ENCODE results near the gene MEX3B. TPM values are rescaled to one million over a fixed set of nuclear protein-coding genes. Genes with fewer than 3 reads are reported as not detected.
"Not testable (repeated sequence)": the region's sequence is repeated elsewhere in the genome, so short reads cannot be mapped to it uniquely, and the experiment has no call there.

The MEX3B gene
- total RNA-seq, 3 donors from 2014 or later: 0.46 to 0.71 (median 0.55) TPM

DNA sequence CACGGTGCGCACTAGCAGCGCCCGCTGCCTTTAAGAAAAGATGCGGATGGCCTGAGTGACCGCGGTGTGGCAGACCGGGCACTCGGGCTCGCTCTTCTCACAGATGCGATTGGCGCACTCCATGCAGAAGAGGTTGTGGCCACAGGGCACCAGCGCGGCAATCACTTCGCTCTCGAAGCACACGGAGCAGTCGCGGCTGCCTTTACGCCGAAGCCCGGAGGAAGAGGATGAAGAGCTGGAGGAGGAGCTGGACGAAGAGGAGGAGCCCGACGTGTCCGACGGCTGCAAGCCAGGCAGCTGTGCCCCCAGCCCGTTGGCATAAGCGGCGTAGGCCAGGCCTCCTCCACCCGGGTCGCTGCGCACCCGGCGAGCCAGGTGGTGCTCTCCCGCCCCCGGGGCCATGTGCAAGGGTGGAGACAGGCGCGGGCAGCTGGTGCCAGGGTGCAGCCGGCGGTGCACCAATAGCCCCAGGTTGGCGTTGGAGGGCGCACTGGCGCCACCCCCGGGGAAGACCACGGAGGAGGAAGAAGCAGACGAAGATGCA is 2.6 kb downstream of the MEX3B start:
- H3K4me1 Mint-ChIP-seq (ENCODE audit: low read depth): peaks cover 12% of the 10 kb centered on the region
- no peaks in the 10 kb centered on the region for H3K9me3 Mint-ChIP-seq
- no peaks in the 10 kb centered on the region for H3K36me3 Mint-ChIP-seq (ENCODE audit: insufficient read depth)
- DNase-seq (no peak), ATAC-seq (no peak)
- no peak overlapping the region for H3K4me3 Mint-ChIP-seq
- H3K27me3 Mint-ChIP-seq (ENCODE audit: low read depth): peaks cover 14% of the 10 kb centered on the region

DNA sequence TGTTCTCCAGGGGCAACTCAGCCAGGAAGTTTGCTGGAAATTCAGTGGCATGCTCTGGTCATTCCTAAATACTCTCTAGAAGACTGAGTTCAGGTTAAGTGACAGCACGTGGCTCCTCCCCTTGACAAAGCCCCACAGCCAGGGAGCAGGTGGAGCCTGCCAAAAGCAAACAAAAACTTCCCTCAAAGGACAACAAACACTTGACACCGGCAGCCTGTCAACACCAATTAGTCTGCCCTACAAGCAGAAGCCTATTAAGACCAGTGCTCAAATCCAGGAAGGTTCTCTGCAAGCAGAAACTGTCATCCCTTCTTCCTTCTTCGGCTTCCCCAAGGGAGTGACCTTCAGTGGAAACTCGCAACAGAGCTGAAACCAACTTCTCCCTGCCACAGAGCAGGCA is 5.0 kb downstream of the MEX3B start:
- ATAC-seq (no peak), DNase-seq (no peak)
- Mint-ChIP-seq H3K4me3 (no peak overlapping the region), H3K4me1 (ENCODE audit: low read depth) (peaks cover 10% of the 10 kb centered on the region), H3K9me3 (no peaks in the 10 kb centered on the region), H3K36me3 (ENCODE audit: insufficient read depth) (no peaks in the 10 kb centered on the region), H3K27me3 (ENCODE audit: low read depth) (peaks cover 13% of the 10 kb centered on the region)

DNA sequence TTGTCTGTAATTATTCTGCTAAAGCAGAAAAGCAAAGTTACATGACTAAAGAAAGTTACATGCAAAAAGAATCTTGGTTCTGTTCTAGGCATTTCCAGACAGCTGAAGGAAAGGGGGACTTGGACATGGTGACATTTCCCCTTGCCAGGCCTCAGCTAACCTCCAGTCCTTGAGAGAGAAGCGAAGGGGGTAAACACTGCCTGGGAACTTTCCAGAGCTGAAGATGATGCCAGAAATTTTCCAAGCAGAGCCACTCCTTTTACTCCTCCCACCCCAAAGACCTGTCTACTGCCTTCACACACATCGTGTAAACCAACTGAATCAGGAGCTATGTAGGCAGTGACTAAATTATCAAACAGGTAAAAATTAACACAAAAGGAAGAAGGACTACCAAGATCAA is 5.4 kb downstream of the MEX3B start:
- H3K27me3 Mint-ChIP-seq (ENCODE audit: low read depth): peaks cover 13% of the 10 kb centered on the region
- peaks cover 10% of the 10 kb centered on the region for H3K4me1 Mint-ChIP-seq (ENCODE audit: low read depth)
- DNase-seq: no peak
- H3K36me3 Mint-ChIP-seq (ENCODE audit: insufficient read depth): no peaks in the 10 kb centered on the region
- H3K4me3 Mint-ChIP-seq: no peak overlapping the region
- no peaks in the 10 kb centered on the region for H3K9me3 Mint-ChIP-seq
- ATAC-seq: no peak

DNA sequence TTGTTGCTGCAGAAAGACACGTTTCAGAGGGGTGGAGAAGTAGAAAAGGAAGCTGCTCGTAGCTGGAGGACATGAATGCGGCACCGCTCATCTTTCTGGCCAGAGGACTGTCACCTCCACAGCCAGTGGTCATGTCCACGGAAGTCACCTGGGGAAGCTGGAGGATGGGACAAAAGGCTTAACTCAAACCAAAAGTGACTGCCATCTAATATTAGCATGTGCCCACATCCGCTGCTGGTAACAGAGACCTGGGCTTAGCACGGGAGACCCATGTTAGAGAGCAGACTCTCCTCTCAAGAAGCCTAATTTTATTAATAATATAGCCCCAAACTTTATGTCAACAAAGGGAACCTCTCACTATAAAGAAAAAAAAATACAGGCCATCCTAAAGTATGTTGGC is 5.9 kb downstream of the MEX3B start:
- H3K9me3 Mint-ChIP-seq: no peaks in the 10 kb centered on the region
- peaks cover 13% of the 10 kb centered on the region for H3K27me3 Mint-ChIP-seq (ENCODE audit: low read depth)
- H3K4me1 Mint-ChIP-seq (ENCODE audit: low read depth): peaks cover 5% of the 10 kb centered on the region
- no peaks in the 10 kb centered on the region for H3K36me3 Mint-ChIP-seq (ENCODE audit: insufficient read depth)
- ATAC-seq: no peak
- no peak overlapping the region for H3K4me3 Mint-ChIP-seq
- no peak for DNase-seq

DNA sequence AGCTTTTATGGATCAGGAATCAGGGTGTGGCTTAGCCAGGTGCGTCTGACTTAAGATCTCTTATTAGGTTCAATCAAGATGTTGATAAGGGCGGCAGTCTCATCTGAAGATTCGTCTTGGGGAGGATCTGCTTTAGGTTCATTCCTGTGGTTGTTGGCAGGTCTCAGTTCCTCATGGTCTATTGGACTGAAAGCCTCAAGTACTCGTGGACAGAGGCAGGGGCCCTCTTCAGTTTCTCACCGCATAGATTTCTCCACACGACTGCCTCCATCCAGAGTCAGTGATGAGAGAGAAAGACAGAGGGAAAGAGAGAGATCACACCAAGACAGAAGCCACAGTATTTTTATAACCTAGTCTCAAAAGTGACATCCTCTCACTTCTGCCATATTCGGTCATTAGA is 9.4 kb downstream of the MEX3B start:
- Mint-ChIP-seq H3K27me3 (ENCODE audit: low read depth) (peaks cover 7% of the 10 kb centered on the region), H3K4me1 (ENCODE audit: low read depth) (no peaks in the 10 kb centered on the region), H3K9me3 (no peaks in the 10 kb centered on the region), H3K36me3 (ENCODE audit: insufficient read depth) (no peaks in the 10 kb centered on the region), H3K4me3 (no peak overlapping the region)
- ATAC-seq (no peak), DNase-seq (no peak)

DNA sequence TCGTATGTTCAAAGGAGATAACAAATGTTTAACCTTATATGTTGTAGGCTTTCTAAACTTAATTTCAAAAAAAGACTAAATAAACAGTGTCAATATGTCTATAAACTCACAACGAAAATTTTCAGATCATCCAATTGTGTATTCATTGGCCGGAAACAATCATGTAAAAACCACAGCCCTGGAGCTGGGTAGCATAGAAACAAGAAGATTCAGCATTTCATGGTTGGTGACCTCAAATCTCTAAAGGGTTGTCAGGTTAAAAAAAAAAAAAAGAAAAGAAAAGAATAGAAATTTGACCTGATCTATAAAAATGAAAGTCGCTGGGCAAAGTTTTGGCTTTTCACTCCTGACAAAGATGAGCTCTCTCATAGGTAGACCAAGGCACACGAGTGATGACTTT is 13.9 kb downstream of the MEX3B start:
- Mint-ChIP-seq H3K4me1 (ENCODE audit: low read depth) (no peaks in the 10 kb centered on the region), H3K27me3 (ENCODE audit: low read depth) (peaks cover 3% of the 10 kb centered on the region), H3K36me3 (ENCODE audit: insufficient read depth) (no peaks in the 10 kb centered on the region), H3K9me3 (no peaks in the 10 kb centered on the region), H3K4me3 (no peak overlapping the region)
- ATAC-seq (no peak), DNase-seq (no peak)

DNA sequence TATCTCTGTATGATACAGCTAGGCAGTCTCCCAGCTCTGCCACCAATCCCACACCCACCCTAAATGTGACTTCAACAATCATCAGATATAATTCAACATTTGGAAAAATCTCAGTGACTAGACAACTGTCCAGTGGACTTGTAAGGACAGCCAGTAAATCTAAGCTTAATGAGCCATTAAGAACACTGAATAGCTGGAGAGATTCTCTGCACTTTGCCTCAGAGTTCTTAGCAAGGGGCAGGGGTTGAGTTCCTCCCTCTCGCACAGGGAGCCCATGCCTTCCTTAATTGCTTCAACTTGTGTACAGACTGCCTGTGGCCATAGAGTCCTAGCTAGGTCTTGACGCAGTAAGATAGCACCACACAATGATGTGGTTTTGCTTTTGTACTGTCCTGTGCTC is 15.6 kb downstream of the MEX3B start:
- no peaks in the 10 kb centered on the region for H3K27me3 Mint-ChIP-seq (ENCODE audit: low read depth)
- no peaks in the 10 kb centered on the region for H3K4me1 Mint-ChIP-seq (ENCODE audit: low read depth)
- no peaks in the 10 kb centered on the region for H3K9me3 Mint-ChIP-seq
- ATAC-seq: no peak
- H3K4me3 Mint-ChIP-seq: no peak overlapping the region
- DNase-seq: no peak
- no peaks in the 10 kb centered on the region for H3K36me3 Mint-ChIP-seq (ENCODE audit: insufficient read depth)

DNA sequence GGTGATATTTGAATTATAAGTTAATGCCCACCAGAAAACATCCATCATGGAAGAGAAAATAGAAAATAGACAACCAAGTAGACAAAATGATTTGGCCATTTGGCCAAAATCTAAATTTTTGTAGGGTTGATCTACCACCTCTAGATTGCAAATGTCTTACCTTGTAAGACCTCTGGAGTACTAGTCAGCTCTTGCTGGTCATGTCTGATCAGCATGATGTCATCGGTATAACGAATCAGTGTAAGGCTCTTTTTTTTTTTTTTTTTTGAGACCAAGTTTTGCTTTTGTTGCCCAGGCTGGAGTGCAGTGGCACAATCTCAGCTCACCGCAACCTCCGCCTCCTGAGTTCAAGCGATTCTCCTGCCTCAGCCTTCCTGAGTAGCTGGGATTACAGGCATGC is 17.7 kb downstream of the MEX3B start:
- not testable (repeated sequence) for H3K36me3 Mint-ChIP-seq (ENCODE audit: insufficient read depth); DNase-seq

DNA sequence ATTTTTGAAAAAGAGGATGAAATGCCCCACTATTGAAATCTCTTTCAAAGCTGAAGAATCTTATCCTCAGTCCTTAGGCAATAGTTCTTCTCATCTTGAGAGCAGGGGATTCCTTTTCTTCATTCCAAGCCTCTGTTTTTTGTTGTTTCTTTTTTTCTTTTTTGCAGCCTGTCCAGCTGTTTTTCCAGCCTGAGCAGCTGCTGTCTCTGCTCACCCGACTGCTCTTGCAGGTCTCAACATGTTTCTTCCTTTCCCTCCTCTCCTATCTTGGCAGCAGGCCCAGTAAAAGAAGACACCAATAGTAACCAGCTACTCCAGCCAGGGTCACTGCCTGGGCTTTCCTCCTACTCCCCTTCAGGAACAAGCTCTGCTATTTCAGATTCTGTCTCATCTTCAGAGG is 23.8 kb downstream of the MEX3B start:
- Mint-ChIP-seq H3K27me3 (ENCODE audit: low read depth) (peaks cover 18% of the 10 kb centered on the region), H3K9me3 (no peaks in the 10 kb centered on the region), H3K4me1 (ENCODE audit: low read depth) (no peaks in the 10 kb centered on the region), H3K4me3 (no peak overlapping the region), H3K36me3 (ENCODE audit: insufficient read depth) (no peaks in the 10 kb centered on the region)
- ATAC-seq (no peak), DNase-seq (no peak)

More for the DNA sequence above, 17.7 kb downstream of the MEX3B start:
- ATAC-seq; H3K4me3 Mint-ChIP-seq; H3K4me1 Mint-ChIP-seq (ENCODE audit: low read depth); H3K27me3 Mint-ChIP-seq (ENCODE audit: low read depth); H3K9me3 Mint-ChIP-seq: not testable (repeated sequence)

DNA sequence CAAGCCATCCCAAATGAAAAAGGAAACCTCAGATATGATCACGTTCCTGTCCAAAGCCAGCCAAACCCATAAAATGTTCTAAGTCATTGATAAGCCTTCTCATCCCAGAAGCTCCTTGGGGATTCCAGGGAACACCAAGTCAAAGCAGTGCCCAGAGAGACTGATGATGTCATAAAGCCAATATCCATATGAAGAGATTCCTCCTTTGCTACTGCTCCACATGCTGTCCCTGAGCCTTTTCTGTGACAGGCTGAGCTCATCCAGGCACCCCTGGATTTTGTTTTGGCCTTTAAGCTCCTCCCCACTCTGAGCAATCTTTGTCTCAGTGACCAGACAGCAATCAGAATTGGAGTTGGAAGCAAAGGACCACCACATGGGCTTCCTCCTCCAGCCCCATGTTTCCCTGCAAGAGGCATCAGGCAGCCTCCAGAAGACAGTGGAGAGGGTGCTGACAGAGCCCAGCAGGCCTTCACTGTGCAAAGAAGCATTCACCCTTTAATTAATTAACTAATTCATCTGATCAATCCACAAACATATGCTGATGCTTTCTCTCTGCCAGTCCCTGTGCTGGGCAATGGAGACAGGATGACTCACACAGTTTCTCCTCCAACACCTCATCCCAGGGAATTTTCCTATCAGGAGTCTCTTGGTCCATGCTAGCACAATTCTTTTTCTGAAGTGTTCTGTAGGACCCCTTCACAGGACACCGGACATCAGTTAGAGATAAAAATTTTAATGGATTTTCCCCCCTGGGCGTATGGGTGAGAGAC is 25.0 kb downstream of the MEX3B start:
- no peaks in the 10 kb centered on the region for H3K4me1 Mint-ChIP-seq (ENCODE audit: low read depth)
- no peak overlapping the region for H3K4me3 Mint-ChIP-seq
- H3K27me3 Mint-ChIP-seq (ENCODE audit: low read depth): peaks cover 24% of the 10 kb centered on the region
- no peak for DNase-seq
- H3K9me3 Mint-ChIP-seq: no peaks in the 10 kb centered on the region
- no peaks in the 10 kb centered on the region for H3K36me3 Mint-ChIP-seq (ENCODE audit: insufficient read depth)
- ATAC-seq: no peak

DNA sequence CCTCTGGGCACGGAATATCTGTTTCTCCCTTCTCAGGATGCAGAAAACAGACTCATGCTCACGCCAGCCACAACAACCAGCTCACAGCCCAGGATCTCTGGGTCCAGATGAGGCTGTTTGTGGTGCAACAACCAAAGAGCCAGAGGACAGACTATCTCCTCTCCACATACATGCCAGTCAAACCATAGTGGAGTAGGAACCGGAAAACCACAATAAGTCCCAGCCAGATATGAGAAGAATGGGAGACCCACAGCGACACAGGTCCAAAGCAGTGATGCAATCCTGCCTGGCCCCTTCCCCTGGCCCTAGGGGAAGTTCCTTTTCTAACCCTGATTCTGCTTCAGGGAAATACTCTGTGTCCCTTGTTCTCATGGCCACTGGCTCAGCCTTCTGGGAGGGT is 27.6 kb downstream of the MEX3B start:
- H3K36me3 Mint-ChIP-seq (ENCODE audit: insufficient read depth): no peaks in the 10 kb centered on the region
- DNase-seq: no peak
- no peak overlapping the region for H3K4me3 Mint-ChIP-seq
- peaks cover 25% of the 10 kb centered on the region for H3K27me3 Mint-ChIP-seq (ENCODE audit: low read depth)
- no peak for ATAC-seq
- H3K4me1 Mint-ChIP-seq (ENCODE audit: low read depth): no peaks in the 10 kb centered on the region
- no peaks in the 10 kb centered on the region for H3K9me3 Mint-ChIP-seq

DNA sequence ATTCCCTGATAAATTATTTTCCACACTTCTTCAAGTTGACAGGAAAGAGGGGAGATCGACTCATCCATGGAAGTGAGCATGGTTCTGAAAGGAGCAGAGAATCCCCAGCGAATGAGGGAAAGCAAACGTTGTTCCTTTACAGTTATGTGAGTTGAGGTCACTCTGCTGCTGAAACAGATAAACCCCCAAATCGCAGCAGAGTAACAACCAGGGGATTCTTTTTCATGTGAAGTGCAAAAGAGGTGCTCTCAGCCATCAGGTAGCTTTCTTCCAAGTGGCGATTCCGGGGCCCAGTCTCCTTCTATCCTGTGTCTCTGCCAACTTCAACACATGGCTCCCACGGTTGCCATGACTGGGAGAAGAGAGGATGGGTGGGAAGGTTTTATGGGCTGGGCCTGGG is 28.2 kb downstream of the MEX3B start:
- H3K36me3 Mint-ChIP-seq (ENCODE audit: insufficient read depth): no peaks in the 10 kb centered on the region

DNA sequence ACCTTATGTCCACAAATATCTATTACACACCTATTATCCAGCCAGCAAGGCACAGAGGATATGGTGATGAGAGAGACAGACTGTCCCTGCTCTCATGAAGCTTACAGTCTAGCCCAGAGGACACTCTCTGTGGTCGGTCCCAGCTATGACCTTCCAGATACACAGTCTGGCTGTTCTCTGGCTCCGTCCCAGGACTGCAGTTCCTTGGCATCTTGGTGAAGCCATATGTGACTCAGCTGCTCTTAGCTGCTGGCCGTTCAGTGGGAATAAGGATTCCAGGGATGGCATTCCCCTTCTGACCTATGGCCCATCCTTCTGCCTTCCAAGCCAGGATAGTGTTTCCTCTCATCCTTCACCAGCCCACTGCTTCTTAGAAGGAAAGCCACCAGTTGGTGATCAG is 30.8 kb downstream of the MEX3B start:
- H3K27me3 Mint-ChIP-seq (ENCODE audit: low read depth): peaks cover 18% of the 10 kb centered on the region
- DNase-seq (no peak), ATAC-seq (no peak)
- no peaks in the 10 kb centered on the region for H3K9me3 Mint-ChIP-seq
- no peaks in the 10 kb centered on the region for H3K36me3 Mint-ChIP-seq (ENCODE audit: insufficient read depth)
- no peaks in the 10 kb centered on the region for H3K4me1 Mint-ChIP-seq (ENCODE audit: low read depth)
- H3K4me3 Mint-ChIP-seq: no peak overlapping the region

More for the DNA sequence above, 28.2 kb downstream of the MEX3B start:
- no peaks in the 10 kb centered on the region for H3K9me3 Mint-ChIP-seq
- no peak overlapping the region for H3K4me3 Mint-ChIP-seq
- DNase-seq: no peak
- ATAC-seq: no peak
- no peaks in the 10 kb centered on the region for H3K4me1 Mint-ChIP-seq (ENCODE audit: low read depth)
- H3K27me3 Mint-ChIP-seq (ENCODE audit: low read depth): peaks cover 25% of the 10 kb centered on the region

DNA sequence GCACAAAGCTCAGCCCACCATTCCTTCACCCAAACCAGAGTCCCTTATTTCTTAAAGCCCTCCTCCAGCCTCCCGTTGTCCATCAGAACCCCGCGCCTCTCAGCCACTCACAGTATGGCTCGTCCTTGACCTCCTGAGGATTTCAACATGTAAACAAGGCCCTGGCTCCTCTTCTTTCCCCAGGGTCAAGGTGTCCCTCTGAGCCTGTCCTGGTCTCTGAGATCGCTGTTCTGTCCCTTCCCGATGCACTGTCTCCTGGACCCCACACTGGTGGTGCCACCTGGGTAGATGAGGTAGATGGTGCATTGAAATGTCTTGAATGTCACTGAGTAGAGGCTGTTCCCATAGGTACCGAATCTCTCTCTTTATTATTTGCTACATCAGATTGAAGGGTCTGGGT is 32.9 kb downstream of the MEX3B start:
- H3K4me3 Mint-ChIP-seq: no peak overlapping the region
- no peaks in the 10 kb centered on the region for H3K36me3 Mint-ChIP-seq (ENCODE audit: insufficient read depth)
- no peak for ATAC-seq
- H3K9me3 Mint-ChIP-seq: no peaks in the 10 kb centered on the region
- peaks cover 23% of the 10 kb centered on the region for H3K27me3 Mint-ChIP-seq (ENCODE audit: low read depth)
- no peaks in the 10 kb centered on the region for H3K4me1 Mint-ChIP-seq (ENCODE audit: low read depth)
- DNase-seq: no peak

DNA sequence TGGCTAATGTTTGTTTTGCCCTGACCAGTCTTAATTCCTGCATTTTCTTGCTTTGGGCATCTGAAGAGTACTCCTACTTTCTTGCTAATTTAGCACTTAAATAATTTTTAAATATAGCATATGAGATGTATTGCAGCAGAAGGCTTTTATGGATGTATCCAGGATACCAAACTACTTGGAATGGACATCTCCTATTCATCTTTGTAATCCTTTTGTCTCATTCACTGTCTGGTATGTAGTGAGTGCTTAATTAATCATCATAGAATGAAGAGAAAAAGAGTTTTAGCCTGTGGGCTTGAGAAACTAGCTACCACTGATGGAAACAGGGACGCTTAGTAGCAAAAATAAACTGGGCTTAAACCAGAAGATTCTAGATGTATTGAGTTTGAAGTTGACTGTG is 40.6 kb downstream of the MEX3B start:
- H3K36me3 Mint-ChIP-seq (ENCODE audit: insufficient read depth): no peaks in the 10 kb centered on the region
- no peaks in the 10 kb centered on the region for H3K9me3 Mint-ChIP-seq
- no peak overlapping the region for H3K4me3 Mint-ChIP-seq
- no peak for DNase-seq
- ATAC-seq: no peak
- peaks cover 8% of the 10 kb centered on the region for H3K27me3 Mint-ChIP-seq (ENCODE audit: low read depth)
- no peaks in the 10 kb centered on the region for H3K4me1 Mint-ChIP-seq (ENCODE audit: low read depth)
